Neuronal stem cell (in vitro differentiated cells): ENCODE measurements around the gene RADIL.

Experiments used
- DNase-seq: peaks from one replicate; pipeline ENCODE4 v3.0.0-alpha.2; 2013; ENCODE audit warnings: low spot score
- H2AFZ ChIP-seq: one replicate; pipeline ENCODE4 v1.6.1; 2013; ENCODE audit warnings: mild to moderate bottlenecking, low read length, inconsistent platforms
- H2AK5ac ChIP-seq: 2 replicates; pipeline ENCODE4 v1.6.1; 2013; ENCODE audit warnings: low read depth, mild to moderate bottlenecking, inconsistent platforms, low read length, moderate library complexity, mixed read lengths
- H2BK120ac ChIP-seq: 2 replicates; pipeline ENCODE4 v1.6.1; 2013; ENCODE audit warnings: low read depth, mild to moderate bottlenecking, inconsistent platforms, low read length, moderate library complexity, mixed read lengths
- H2BK12ac ChIP-seq: one replicate; pipeline ENCODE4 v1.6.1; 2013; ENCODE audit warnings: low read length, inconsistent platforms
- H2BK15ac ChIP-seq: 2 replicates; pipeline ENCODE4 v1.6.1; 2013; ENCODE audit warnings: mild to moderate bottlenecking, low read length, inconsistent platforms, mixed read lengths
- H2BK5ac ChIP-seq: one replicate; pipeline ENCODE4 v1.6.1; 2013; ENCODE audit warnings: inconsistent platforms, mild to moderate bottlenecking, low read length, moderate library complexity
- H3K14ac ChIP-seq: one replicate; pipeline ENCODE4 v1.6.1; 2013; ENCODE audit warnings: low read length, inconsistent platforms
- H3K18ac ChIP-seq: 2 replicates; pipeline ENCODE4 v1.6.1; 2013; ENCODE audit warnings: low read length, inconsistent platforms
- H3K23ac ChIP-seq: 2 replicates; pipeline ENCODE4 v1.6.1; 2013; ENCODE audit warnings: low read depth, mild to moderate bottlenecking, mixed read lengths, low read length, inconsistent platforms; ENCODE audit not compliant: poor library complexity
- H3K27ac ChIP-seq: replicated peaks from 3 replicates; pipeline ENCODE4 v1.5.1; 2013; ENCODE audit warnings: low read length, inconsistent platforms
- H3K27me3 ChIP-seq, 3 experiments: 2 replicates each; pipeline ENCODE4 v1.6.1; 2013; ENCODE audit warnings: low read length in 3 of 3, mild to moderate bottlenecking in 2 of 3, inconsistent platforms in 1 of 3, low read depth in 1 of 3, mixed read lengths in 1 of 3, moderate library complexity in 1 of 3; ENCODE audit not compliant: control insufficient read depth in 3 of 3, insufficient read depth in 3 of 3
- H3K36me3 ChIP-seq, 2 donors: replicated peaks in 1 of 2; 2 replicates each; pipeline ENCODE4 v1.6.1; 2013; ENCODE audit warnings: low read length in 2 of 2; ENCODE audit not compliant: control insufficient read depth in 2 of 2, insufficient read depth in 2 of 2
- H3K4ac ChIP-seq: 2 replicates; pipeline ENCODE4 v1.6.1; 2013; ENCODE audit warnings: inconsistent platforms, mild to moderate bottlenecking, low read length, moderate library complexity
- H3K4me1 ChIP-seq, 2 donors: 1 replicate in 1 of 2; 2 replicates in 1 of 2; pipeline ENCODE4 v1.6.1; 2013; ENCODE audit warnings: low read length in 2 of 2, low read depth in 1 of 2; ENCODE audit not compliant: control insufficient read depth in 2 of 2, insufficient read depth in 1 of 2
- H3K4me2 ChIP-seq: one replicate; pipeline ENCODE4 v1.6.1; 2013; ENCODE audit warnings: mild to moderate bottlenecking, low read length, inconsistent platforms; ENCODE audit not compliant: insufficient read depth, poor library complexity, severe bottlenecking
- H3K4me3 ChIP-seq, 2 donors: 2 replicates each; pipeline ENCODE4 v1.5.1; 2013; ENCODE audit warnings: low read length in 2 of 2, mild to moderate bottlenecking in 2 of 2, inconsistent platforms in 1 of 2, moderate library complexity in 1 of 2
- H3K79me1 ChIP-seq: one replicate; pipeline ENCODE4 v1.6.1; 2013; ENCODE audit warnings: low read depth, mild to moderate bottlenecking, inconsistent platforms, low read length, moderate library complexity
- H3K9ac ChIP-seq: one replicate; pipeline ENCODE4 v1.6.1; 2013; ENCODE audit warnings: mild to moderate bottlenecking, low read depth, low read length, inconsistent platforms; ENCODE audit not compliant: poor library complexity
- H3K9me3 ChIP-seq, 2 donors: replicated peaks in 1 of 2; 2 replicates each; pipeline versions ENCODE3 to v1.6.1; 2013; ENCODE audit warnings: low read length in 2 of 2, mild to moderate bottlenecking in 2 of 2, inconsistent platforms in 1 of 2, low read depth in 1 of 2, mixed read lengths in 1 of 2, moderate library complexity in 1 of 2; ENCODE audit not compliant: control insufficient read depth in 2 of 2, insufficient read depth in 1 of 2
- H4K8ac ChIP-seq: one replicate; pipeline ENCODE4 v1.6.1; 2013; ENCODE audit warnings: low read depth, mild to moderate bottlenecking, inconsistent platforms, low read length, moderate library complexity
- H4K91ac ChIP-seq: one replicate; pipeline ENCODE4 v1.6.1; 2013; ENCODE audit warnings: low read length, low read depth, mild to moderate bottlenecking, inconsistent platforms; ENCODE audit not compliant: poor library complexity
- WGBS, 2 donors: extraction: QIAGEN DNeasy Blood & Tissue Kit; methylation state at CpG; one replicate each; pipeline ENCODE4 v1.1.7; 2013; ENCODE audit warnings: missing lambda C conversion rate in 2 of 2, mixed read lengths in 1 of 2; ENCODE audit not compliant: insufficient read length in 2 of 2, insufficient replicate concordance in 1 of 2; ENCODE audit errors: extremely low coverage in 2 of 2; 5-methylcytosine and 5-hydroxymethylcytosine counted together

Gene RADIL

DNA sequence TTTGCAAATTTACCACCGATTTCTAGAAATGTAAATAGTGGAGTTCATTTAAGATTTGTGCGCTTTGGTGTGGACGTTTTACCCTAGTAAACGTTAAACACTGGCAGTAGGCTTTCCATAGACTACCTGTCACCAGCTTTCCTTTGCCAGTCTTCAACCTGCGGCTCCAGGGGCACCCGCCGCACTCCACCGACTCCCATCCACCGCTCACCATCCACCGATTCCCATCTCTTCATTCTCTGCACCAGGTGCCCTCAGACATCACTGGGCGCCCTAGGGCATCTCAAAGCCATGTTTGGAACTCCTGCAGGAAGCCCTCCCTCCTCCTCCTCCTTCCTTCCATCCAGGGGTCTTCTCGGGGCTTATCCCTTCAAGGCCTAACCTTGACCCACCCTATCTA, 109.5 kb downstream of the RADIL start:
- no peak for DNase-seq
- Histone ChIP-seq H3K79me1 (peaks cover 3% of the 10 kb centered on the region), H3K14ac (no peak overlapping the region), H4K91ac (no peak overlapping the region), H4K8ac (no peak overlapping the region), H2BK5ac (no peak overlapping the region), H2AFZ (no peak overlapping the region), H3K4me1 (peaks cover 8 to 11% of the 10 kb centered on the region in 2 donors), H2BK15ac (no peak overlapping the region), H3K4ac (no peak overlapping the region), H2BK12ac (no peak overlapping the region), H3K27me3 (no peaks in the 10 kb centered on the region), H3K27ac (no peak overlapping the region), H2AK5ac (no peak overlapping the region), H3K18ac (no peak overlapping the region), H3K4me3 (peak overlapping the region in 1 of 2 donors; percentile 93), H2BK120ac (no peak overlapping the region), H3K36me3 (peaks cover 0 to 17% of the 10 kb centered on the region in 2 donors), H3K9ac (no peak overlapping the region), H3K4me2 (no peak overlapping the region), H3K9me3 (no peaks in the 10 kb centered on the region), H3K23ac (no peak overlapping the region)
- WGBS, 2 donors = no CpG with 5 or more reads among the region's 12 CpGs

DNA sequence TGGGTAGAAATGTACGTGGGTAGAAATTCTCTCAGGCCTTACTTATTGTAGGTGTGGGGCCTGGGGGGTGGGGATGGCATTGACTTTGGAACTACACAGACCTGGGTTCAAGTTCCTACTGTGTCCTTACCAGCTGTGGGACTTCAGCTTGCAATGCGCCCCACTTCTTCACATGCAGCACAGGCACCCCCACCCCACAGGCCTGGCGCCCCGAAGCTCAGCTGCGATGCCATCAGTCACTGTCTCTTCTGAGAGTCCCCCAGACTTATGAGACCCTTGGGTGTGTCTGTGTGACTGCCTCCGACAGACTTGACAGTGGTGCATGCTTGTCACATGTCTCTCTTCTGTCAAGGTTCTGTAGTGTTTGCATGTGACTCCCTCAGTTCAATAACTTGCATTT, 111.2 kb downstream of the RADIL start:
- no peak overlapping the region for H2AFZ ChIP-seq
- no peak overlapping the region for H2BK15ac ChIP-seq
- H3K23ac ChIP-seq = no peak overlapping the region
- no peak overlapping the region for H3K4me3 ChIP-seq
- H3K18ac ChIP-seq = no peak overlapping the region
- H3K4me2 ChIP-seq = no peak overlapping the region
- H3K4me1 ChIP-seq = peaks cover 8 to 11% of the 10 kb centered on the region in 2 donors
- H2AK5ac ChIP-seq = no peak overlapping the region
- no peak overlapping the region for H3K4ac ChIP-seq
- no peaks in the 10 kb centered on the region for H3K27me3 ChIP-seq
- no peak overlapping the region for H3K14ac ChIP-seq
- peaks cover 0 to 28% of the 10 kb centered on the region in 2 donors for H3K36me3 ChIP-seq
- DNase-seq = no peak
- no peak overlapping the region for H2BK120ac ChIP-seq
- no peak overlapping the region for H3K27ac ChIP-seq
- no CpG with 5 or more reads among the region's 6 CpGs for WGBS, 2 donors
- no peak overlapping the region for H2BK12ac ChIP-seq
- H3K9me3 ChIP-seq = no peaks in the 10 kb centered on the region
- no peak overlapping the region for H4K8ac ChIP-seq
- H3K9ac ChIP-seq = no peak overlapping the region
- H3K79me1 ChIP-seq = peaks cover 5% of the 10 kb centered on the region
- H2BK5ac ChIP-seq = no peak overlapping the region
- H4K91ac ChIP-seq = no peak overlapping the region

DNA sequence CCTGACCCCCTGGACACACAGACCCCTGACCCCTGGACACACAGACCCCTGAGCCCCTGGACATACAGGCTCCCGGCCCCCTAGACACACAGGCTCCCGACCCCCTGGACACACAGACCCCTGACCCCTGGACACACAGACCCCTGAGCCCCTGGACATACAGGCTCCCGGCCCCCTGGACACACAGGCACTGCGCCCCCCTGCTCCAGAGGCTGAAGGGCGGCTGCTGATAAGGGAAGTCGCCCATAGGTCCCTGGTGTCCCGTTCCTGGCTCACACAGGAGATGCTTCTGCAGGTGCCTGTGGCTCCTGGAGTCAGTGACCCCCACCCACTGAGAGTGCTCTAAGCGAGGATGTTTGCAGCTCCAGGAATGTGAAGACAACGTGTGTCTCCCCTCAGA, 111.8 kb downstream of the RADIL start:
- peaks cover 4 to 29% of the 10 kb centered on the region in 2 donors for H3K36me3 ChIP-seq

DNA sequence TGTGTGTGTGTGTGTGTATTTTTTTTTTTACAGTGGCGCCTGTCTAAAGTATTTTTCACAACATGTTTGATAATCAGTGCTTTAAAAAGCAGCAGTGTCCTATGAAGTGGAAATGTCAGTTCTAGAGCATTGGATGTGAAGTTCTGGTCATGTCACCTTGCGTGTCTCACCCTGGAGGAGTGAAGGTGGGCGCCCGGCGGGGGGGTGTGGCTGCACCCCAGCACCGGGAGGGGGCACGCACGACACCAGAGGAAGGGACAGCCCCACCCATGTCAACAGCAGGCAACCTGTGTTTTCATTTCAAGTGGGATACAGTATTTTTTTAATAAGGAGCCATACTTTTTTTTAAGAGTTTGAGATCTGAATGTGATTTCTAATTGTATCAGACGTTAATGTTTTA, 112.6 kb downstream of the RADIL start:
- Histone ChIP-seq H2BK5ac (no peak overlapping the region), H3K4me1 (peaks cover 4 to 7% of the 10 kb centered on the region in 2 donors), H2BK15ac (no peak overlapping the region), H3K4ac (no peak overlapping the region), H3K36me3 (peaks cover 4 to 37% of the 10 kb centered on the region in 2 donors), H3K9me3 (no peaks in the 10 kb centered on the region), H2AK5ac (no peak overlapping the region), H3K14ac (no peak overlapping the region), H3K9ac (no peak overlapping the region), H3K23ac (no peak overlapping the region), H2AFZ (no peak overlapping the region), H3K18ac (no peak overlapping the region), H3K79me1 (peaks cover 5% of the 10 kb centered on the region), H3K4me2 (no peak overlapping the region), H3K4me3 (no peak overlapping the region), H4K91ac (no peak overlapping the region), H2BK120ac (no peak overlapping the region), H4K8ac (no peak overlapping the region), H2BK12ac (no peak overlapping the region), H3K27ac (no peak overlapping the region), H3K27me3 (no peaks in the 10 kb centered on the region)
- no CpG with 5 or more reads among the region's 9 CpGs for WGBS, 2 donors
- no peak for DNase-seq

More for the DNA sequence above, 111.8 kb downstream of the RADIL start:
- no peak overlapping the region for H4K91ac ChIP-seq
- no peak overlapping the region for H2AK5ac ChIP-seq
- no peak for DNase-seq
- H2BK15ac ChIP-seq = no peak overlapping the region
- H3K14ac ChIP-seq = no peak overlapping the region
- peaks cover 8 to 11% of the 10 kb centered on the region in 2 donors for H3K4me1 ChIP-seq
- H2BK5ac ChIP-seq = no peak overlapping the region
- H3K4ac ChIP-seq = no peak overlapping the region
- no peak overlapping the region for H2AFZ ChIP-seq
- no peaks in the 10 kb centered on the region for H3K9me3 ChIP-seq
- no peak overlapping the region for H3K27ac ChIP-seq
- no peak overlapping the region for H3K4me3 ChIP-seq
- no peaks in the 10 kb centered on the region for H3K27me3 ChIP-seq
- no peak overlapping the region for H2BK12ac ChIP-seq
- H3K9ac ChIP-seq = no peak overlapping the region
- H3K23ac ChIP-seq = peak overlapping the region; percentile 5
- H3K4me2 ChIP-seq = no peak overlapping the region
- H2BK120ac ChIP-seq = no peak overlapping the region
- peaks cover 5% of the 10 kb centered on the region for H3K79me1 ChIP-seq
- no CpG with 5 or more reads among the region's 9 CpGs for WGBS, 2 donors
- no peak overlapping the region for H3K18ac ChIP-seq
- H4K8ac ChIP-seq = no peak overlapping the region
